Dermis microvascular lymphatic vessel endothelial cell (primary cell): Measurements from ENCODE around the gene ATP6AP2. TPM values are rescaled to one million over a fixed set of nuclear protein-coding genes. Genes with fewer than 3 reads are reported as not detected.
A peak's percentile ranks its signal among the peaks of the same experiment; 100 is the strongest.
"Not testable (repeated sequence)": the region's sequence is repeated elsewhere in the genome, so short reads cannot be mapped to it uniquely, and the experiment has no call there.

Experiments used
- DNase-seq, 2 donors: peaks; one replicate each; pipeline versions ENCODE4 v3.0.0 to v3.0.0-alpha.2; 2010; ENCODE audit warnings: low read depth in 2 of 2
- total RNA-seq: library from RNA; depleted of rRNA; stranded (reverse); fragments of >200 nt; gene quantifications from 2 replicates; pipeline ENCODE4 v1.2.1, GENCODE V29; 2014

Gene ATP6AP2
- total RNA-seq, 1 donor from 2014 or later = 78.1 TPM

GRCh38 chrX:40575411-40575810 is 5.4 kb upstream of the ATP6AP2 start:
- DNase-seq = peak in 1 of 2 donors; percentile 7

DNA sequence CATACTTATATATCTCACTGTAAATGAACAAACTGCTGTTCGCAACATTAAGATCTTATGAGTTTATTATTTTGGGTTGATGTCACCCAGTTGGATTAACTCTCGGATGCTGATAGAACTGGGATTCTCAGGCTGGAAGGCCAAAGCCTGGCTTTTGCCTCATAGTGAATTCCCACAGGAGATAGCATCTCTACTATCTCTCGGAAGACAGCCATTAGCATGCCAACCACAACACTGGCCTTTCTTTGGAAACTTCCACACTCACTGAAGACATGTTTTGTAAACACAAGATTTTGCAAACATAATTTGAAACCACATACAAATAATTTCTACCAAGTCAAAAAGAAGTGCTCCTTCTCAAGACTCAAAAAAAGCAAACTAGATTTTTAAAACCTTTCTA is 4.5 kb upstream of the ATP6AP2 start:
- no peak for DNase-seq

- DNase-seq = no peak
Measured at GRCh38 chrX:40578039-40578695, 2.6 kb upstream of the ATP6AP2 start.

- no peak for DNase-seq
Measured at GRCh38 chrX:40579141-40579540, 1.6 kb upstream of the ATP6AP2 start.

- no peak for DNase-seq
Measured at GRCh38 chrX:40579900-40580536, 752 bp upstream of the ATP6AP2 start.

DNA sequence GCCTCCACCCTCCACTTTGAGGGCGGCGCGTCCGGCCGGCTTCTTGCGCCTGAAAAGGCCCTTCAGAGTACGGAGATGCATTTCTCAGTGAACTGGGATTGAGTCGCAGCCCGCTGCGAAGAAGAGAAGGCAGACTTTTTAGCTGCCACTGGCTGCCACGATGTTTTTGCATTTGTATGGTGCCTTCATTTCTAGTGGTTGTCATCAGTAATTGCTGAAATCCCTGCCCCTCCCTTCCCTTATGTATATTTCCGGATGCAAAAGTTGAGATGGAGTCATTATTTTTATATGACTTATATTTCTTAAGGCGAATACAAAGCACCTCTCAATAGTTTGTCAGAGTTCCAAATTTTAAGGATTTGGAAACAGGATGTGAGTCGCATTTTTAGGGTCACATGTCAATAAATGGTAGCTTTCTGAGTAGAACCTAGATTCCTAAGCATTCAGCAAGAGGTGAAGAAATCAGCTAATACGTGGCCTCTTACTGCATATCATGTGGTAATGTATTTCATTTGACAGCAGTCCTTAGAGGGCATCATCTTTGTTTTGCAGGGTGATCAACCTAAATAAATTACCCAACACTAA is 658 bp downstream of the ATP6AP2 start:
- peak in 1 of 2 donors; percentile 2 for DNase-seq

- not testable (repeated sequence) for DNase-seq
Measured at GRCh38 chrX:40582178-40582577, 1.4 kb downstream of the ATP6AP2 start.

DNA sequence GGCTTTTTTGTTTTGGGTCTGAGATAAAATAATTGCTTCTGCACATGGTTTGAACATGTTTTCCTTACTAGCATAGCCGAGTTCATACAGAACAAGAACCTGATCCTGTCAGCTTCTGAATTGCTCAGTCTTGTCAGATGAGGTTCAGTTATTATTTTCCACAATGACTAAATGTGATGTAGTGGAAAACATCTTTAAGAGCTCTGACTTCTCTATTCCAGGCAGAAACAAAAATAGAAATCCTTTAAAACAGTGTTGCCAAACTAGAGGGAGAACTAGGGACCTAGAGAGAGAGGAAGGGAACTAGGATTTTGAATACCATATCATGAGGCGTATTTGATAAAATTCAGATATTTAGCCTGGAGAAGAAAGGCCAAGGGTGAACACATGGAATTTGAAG is 2.0 kb downstream of the ATP6AP2 start:
- no peak for DNase-seq

DNA sequence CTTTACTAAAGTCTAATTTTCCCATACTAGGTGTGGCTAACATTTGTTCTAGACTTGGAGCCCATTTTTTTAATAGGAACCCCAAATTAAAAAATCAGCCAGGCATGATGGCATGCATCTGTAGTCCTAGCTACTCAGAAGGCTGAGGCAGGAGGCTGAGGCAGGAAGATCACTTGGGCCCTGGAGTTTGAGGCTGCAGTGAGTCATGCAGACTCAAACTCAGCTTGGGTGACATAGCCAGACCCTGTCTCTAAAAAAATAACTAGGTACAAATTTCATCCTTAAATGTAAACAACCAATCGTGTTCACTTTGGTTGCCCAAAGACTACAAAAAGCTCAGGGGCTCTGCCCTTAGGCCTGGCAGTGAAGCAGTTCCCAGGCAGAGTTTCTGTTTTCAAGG is 6.9 kb downstream of the ATP6AP2 start:
- DNase-seq = not testable (repeated sequence)

GRCh38 chrX:40589616-40590321 is 9.0 kb downstream of the ATP6AP2 start:
- not testable (repeated sequence) for DNase-seq

GRCh38 chrX:40603446-40603845 is 22.7 kb downstream of the ATP6AP2 start:
- no peak for DNase-seq

DNA sequence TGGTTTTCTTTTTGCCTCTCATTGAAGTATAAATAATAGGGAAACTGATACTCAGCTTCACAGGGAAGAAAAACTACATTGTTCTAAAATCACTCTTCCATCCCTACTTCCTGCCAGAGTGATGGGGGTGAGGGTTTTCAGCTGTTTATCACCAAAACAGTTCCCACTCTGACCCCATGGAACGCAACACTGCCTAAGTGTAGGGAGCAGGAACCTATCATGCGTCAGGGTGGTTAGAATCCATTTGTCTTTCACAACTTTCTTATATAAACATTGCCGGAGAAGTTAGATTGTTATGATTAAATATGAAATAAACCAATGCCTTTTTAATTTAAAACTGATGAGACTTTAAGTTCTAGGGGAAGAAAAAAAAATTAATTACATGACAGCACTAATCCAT is 26.6 kb downstream of the ATP6AP2 start:
- DNase-seq = no peak

DNA sequence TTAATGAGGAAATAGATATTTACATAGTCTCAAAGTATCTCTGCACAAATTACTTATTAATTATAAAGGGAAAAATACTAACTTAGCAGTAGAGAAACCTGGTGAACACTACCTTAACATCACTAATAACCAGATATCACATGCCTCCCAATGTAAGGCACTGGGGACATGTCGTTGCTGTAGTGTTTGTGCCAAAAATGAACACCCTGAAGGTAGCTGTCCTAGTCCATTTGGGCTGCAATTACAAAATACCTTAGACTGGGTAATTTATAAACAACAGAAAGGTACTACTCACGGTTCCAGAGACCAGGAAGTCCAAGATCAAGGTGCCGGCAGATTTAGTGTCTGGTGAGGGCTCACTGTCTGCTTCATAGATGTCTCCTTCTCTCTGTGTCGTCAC is 31.7 kb downstream of the ATP6AP2 start:
- no peak for DNase-seq

- no peak for DNase-seq
Measured at GRCh38 chrX:40615976-40616375, 35.2 kb downstream of the ATP6AP2 start.

DNA sequence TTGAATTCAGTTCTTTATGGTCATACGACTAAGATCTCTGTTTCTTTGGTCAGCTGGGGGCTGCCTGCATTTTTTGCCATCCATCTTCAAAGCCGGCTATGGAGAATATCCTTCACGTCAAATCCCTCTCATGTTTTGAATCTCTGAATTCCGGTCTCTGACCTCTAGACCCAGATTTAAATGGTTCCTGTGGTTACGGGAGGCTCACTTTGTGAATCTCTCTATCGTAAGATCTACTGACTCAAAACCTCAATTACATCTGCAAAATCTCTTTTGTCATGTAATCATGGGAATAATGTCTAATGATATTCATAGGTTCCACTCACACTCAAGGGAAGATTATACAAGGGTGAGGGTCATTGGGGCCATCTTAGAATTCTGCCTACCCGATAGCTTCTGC is 36.8 kb downstream of the ATP6AP2 start:
- no peak for DNase-seq

- no peak for DNase-seq
Measured at GRCh38 chrX:40622479-40623138, 41.8 kb downstream of the ATP6AP2 start.

- DNase-seq = no peak
Measured at GRCh38 chrX:40623139-40623536, 42.4 kb downstream of the ATP6AP2 start, which contains the start of gene MPC1L. Gene MPC1L, plus strand, starts transcription at chrX:40623428. Its CDS starts 138 bp downstream, at chrX:40623566.

DNA sequence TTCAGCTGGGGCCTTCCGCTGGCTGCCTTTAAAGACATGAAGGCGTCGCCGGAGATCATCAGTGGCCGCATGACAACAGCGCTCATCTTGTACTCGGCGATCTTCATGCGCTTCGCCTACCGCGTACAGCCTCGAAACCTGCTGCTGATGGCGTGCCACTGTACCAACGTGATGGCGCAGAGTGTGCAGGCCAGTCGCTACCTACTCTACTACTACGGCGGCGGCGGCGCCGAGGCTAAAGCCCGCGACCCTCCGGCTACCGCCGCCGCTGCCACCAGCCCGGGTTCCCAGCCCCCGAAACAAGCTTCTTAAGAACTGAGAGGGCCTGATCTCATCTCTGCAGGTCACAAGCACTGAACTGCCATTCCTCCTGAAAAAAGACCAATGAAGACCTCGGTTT is 42.9 kb downstream of the ATP6AP2 start:
- DNase-seq = no peak

DNA sequence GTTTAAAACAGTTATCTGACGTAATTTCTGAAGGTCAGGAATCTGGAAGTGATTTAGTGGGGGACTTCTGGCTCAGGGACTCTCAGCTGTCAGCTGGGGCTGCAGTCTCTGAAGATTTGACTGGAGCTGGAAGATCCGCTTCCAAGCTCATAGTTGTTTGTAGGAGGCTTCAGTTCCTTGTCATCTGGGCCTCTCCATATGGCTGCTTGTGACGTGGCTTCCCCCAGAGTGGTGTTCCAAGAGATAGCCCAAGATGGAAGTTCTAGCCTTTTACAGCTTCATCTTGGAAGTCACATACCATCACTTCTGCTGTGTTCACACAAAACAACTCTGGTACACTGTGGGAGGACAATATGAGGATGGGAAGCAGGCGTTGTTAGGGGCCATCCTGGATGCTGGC is 44.5 kb downstream of the ATP6AP2 start:
- DNase-seq = no peak

GRCh38 chrX:40628506-40628905 is 47.7 kb downstream of the ATP6AP2 start:
- no peak for DNase-seq

- no peak for DNase-seq
Measured at GRCh38 chrX:40632199-40632598, 51.4 kb downstream of the ATP6AP2 start.

DNA sequence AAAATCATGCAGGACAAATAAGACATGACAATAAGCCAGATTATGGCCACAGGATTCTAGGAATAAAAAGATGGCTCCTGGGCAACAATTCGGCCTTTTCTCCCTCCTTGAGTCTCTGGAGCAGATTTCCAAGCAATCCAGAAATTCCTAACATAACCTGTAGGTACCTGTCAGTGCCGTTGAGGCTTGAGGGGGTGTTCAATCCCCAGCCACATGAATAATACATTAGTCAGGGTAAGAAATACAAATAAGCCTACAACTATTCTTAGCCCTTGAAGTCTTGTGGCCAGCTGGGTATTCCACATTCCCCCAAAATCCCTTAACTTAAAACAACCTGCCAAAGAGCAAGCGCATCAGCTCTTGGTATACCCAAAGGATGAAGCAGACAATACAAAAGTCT is 56.9 kb downstream of the ATP6AP2 start:
- no peak for DNase-seq
